NCI-H82 treated with DMSO at 0.1 percent for 48 hours (cell line): ENCODE results near the gene RUNX1.

Experiments
- DNase-seq: peaks from one replicate; lab custom pipeline; 2025; ENCODE audit not compliant: unreplicated experiment; lab: John Stamatoyannopoulos, UW

RUNX1 gene

GRCh38 chr21:34795548-34796180, 253.4 kb downstream of the RUNX1 start:
- DNase-seq: no peak

GRCh38 chr21:34795175-34795547, 253.9 kb downstream of the RUNX1 start:
- DNase-seq: no peak

- no peak for DNase-seq
Observed at GRCh38 chr21:34794686-34795085, 254.4 kb downstream of the RUNX1 start.

- DNase-seq: no peak
Observed at GRCh38 chr21:34793471-34793870, 255.6 kb downstream of the RUNX1 start.

DNA sequence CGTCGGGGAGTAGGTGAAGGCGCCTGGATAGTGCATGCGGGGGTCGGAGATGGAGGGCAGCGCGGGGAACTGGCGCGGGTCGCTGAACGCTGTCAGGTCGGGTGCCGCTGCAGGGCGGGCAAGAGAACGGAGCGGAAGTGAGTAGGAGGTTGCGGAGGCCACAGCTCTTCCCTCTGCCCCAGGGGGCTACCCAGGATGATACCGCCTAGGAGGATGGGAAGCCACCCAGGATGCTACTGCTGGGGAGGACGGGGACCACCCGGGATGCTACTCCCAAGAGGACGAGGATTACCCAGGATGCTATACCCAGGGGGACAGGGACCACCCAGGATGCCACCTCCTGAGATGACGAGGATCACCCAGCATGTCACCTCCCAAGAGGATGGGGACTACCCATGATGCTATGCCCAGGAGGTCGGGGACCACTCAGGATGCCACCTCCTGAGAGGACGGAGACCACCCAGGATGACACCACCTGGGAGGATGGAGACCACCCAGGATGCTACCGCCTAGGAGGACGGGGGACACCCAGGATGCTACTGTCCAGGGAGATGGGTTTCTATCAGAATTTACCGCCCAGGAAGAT, 256.5 kb downstream of the RUNX1 start:
- no peak for DNase-seq

DNA sequence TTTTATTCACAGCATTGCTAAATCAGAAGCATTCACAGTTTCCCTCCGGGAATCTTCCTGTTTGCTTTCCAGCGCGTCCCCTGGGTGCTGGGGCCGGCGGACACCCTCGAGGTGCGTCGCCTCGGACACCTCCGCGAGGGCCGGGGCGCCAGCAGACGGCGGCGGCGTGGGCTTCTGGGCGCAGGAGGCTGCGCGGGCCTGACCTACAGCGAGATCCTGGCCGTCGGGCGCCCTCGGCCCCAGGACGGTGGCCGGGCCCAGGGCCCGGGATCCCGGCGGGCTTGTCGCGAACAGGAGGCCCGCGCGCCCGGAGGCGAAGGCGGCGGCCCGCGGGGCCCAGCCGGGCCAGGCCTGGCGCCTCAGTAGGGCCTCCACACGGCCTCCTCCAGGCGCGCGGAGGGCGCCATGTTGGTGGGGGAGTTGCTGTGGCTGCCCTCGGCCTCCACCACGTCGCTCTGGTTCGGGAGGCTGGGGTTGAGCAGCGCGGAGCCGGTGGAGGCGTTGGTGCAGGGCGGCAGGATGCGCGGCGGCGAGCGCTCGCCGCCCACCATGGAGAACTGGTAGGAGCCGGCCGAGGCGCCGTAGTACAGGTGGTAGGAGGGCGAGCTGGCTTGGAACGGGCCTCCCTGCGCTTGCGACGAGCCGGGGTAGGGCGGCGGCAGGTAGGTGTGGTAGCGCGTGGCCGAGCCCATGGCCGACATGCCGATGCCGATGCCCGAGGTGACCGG, 257.2 kb downstream of the RUNX1 start:
- DNase-seq: no peak

- no peak for DNase-seq
Observed at GRCh38 chr21:34790834-34791233, 258.3 kb downstream of the RUNX1 start.

- no peak for DNase-seq
Observed at GRCh38 chr21:34790341-34790740, 258.8 kb downstream of the RUNX1 start.

DNA sequence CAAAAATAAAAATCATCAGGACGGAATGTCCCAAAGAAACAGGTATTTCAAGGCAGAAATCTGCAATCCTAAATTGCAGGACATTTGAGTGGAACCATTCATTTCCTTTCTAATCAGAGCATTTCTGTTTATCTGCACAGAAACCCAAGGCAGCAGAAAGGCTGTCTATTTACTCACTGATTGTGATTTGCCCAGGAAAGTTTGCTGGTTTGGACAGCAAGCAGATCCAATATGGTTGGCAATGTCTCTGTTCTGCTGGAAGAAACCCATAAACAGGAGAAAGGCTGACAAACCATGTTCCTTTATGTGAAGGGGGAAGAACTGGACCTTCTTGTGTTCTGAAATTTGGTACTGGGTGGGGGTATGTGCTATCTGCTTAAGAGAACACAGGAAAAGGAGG, 260.2 kb downstream of the RUNX1 start:
- no peak for DNase-seq

DNA sequence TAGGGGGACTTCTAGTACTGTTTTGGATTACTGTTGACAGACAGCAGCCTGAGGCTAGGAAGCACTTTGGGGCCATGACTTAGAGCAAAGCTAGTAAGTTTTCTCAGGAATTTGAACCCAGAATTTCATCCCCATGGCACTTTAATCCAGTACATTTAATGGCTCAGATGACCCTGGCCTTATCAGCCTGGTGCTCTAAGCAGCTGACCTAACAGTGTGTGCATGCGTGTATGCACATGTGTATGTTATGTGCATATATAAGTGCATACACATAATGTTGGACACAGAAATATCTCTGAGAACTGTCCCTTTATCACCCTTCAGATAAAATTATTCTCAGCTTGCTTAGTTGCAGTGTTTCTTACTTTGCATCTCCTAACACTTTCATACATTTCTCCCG, 265.3 kb downstream of the RUNX1 start:
- no peak for DNase-seq

GRCh38 chr21:34782506-34783360, 266.4 kb downstream of the RUNX1 start:
- DNase-seq: peak; percentile 87

DNA sequence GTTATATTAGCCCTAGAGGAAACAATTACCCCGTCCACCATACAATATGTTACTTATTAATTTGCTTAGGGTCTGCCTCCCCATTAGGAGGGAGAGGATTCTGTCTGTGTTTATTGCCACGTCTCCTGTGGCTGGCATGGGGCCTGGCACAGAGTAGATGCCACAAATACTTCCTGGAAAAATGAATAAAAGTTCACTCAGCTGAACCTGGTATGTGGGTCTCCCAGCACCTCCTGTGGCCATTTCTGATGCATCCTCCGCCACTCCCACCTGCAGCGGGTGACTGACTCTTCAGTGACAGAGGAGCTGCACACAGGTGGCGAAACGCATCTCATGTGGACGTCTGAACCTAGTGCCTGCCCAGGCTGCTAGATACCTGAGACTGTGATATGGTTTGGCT, 267.6 kb downstream of the RUNX1 start:
- no peak for DNase-seq

GRCh38 chr21:34779860-34780259, 269.2 kb downstream of the RUNX1 start:
- DNase-seq: no peak

GRCh38 chr21:34775793-34776192, 273.3 kb downstream of the RUNX1 start:
- DNase-seq: no peak

GRCh38 chr21:34774750-34775149, 274.4 kb downstream of the RUNX1 start:
- DNase-seq: no peak

GRCh38 chr21:34771512-34772028, 277.5 kb downstream of the RUNX1 start:
- DNase-seq: no peak

- DNase-seq: no peak
Observed at GRCh38 chr21:34770576-34770975, 278.5 kb downstream of the RUNX1 start.

- no peak for DNase-seq
Observed at GRCh38 chr21:34768326-34768725, 280.8 kb downstream of the RUNX1 start.

DNA sequence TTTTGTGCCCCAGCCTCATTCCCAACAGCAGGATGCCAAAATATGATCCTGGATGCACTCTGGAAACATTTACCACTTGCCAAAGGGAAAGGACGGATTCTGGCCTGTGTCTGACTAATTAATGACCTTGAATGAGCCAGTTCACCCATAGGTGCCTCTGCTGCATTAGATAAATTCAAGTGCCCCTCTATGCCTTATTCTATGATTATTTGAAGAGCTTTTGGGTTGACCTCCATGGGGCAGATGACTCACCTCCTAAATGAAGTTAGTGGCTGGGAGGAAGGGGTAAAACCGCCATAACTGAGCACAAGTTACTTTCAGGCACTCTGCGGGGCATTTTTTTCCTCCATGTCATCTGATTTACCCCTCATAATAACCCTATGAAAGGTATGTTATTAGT, 282.2 kb downstream of the RUNX1 start:
- DNase-seq: no peak

DNA sequence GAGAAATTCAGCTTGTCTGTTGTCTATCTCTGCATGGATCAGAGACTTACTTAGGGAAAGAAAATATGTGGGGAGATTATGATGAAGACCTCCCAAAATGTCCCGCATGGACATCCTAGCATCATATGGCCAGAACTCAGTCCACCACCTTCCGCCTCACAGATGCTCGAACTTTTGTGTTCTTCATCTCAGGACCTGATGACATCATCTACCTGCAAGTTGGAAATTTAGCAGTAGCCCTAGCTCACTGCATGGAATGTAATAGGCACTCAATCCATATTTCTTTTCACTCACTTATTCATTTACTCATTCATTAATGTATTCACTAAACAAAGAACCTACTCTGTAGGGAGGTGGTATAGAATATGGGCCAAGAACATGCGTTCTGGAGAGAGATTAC, 283.5 kb downstream of the RUNX1 start:
- no peak for DNase-seq

DNA sequence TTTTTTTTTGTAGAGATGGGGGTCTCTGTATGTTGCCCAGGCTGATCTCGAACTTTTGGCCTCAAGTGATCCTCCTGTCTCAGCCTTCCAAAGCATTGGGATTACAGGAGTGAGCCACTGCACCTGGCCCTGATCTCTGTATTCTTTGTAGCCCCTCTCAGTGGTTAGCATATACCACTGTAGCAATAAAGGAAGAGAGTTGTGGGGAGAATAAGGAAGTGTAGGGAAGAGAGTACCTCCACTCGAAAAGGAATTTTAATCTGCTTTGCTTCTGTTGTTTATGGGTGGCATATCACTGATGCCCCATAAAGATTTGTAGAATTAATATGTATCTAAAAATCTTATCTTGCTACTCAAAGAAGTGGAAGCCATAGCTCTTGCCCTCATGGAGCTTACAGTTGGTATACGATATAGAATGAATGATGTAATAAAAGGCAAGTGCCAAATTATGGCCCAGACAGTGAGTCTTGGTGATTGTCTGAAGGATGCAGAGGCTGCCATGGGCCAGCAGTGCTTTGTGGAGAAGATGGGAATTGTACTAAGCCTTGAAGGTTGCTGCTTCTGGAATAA, 284.3 kb downstream of the RUNX1 start:
- no peak for DNase-seq
